ENCODE results near the gene CEP43. TPM values are rescaled to one million over a fixed set of nuclear protein-coding genes. Genes with fewer than 3 reads are reported as not detected.
A peak's percentile ranks its signal among the peaks of the same experiment; 100 is the strongest.

Gene CEP43
- polyA plus RNA-seq, 6 donors from 2014 or later, result 6.6 to 12.0 (median 7.2) TPM

DNA sequence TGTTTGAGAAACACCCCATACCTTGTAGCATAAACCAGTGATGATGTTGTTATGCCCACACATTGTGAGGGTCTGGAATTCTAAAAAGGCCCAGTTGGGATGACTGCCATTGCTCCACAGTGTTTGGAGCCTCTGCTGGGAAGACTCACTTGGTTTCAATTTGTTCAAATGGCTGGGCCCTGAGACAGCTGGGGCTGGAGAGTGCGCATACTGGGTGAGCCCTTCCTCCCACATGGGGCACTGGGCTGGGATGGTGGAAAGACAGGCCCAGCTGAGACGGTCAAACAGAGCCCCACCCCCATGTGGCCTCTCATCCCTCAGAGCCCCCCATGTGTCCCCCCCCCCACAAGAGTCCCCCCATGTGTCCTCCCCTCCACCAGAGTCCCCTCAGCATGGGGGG lies 22.6 kb upstream of the CEP43 start:
- DNase-seq (no peak), ATAC-seq (ENCODE audit: low read depth in 2 of 2) (no peak)
- H3K36me3 Mint-ChIP-seq, result peaks cover 0 to 4% of the 10 kb centered on the region in 2 donors
- peaks cover 0 to 10% (median 3%) of the 10 kb centered on the region in 3 donors for H3K4me1 Mint-ChIP-seq
- H3K4me3 Mint-ChIP-seq, result no peak overlapping the region
- no peaks in the 10 kb centered on the region for H3K27me3 Mint-ChIP-seq
- no peak overlapping the region for H3K27ac Mint-ChIP-seq
- no peaks in the 10 kb centered on the region for H3K9me3 Mint-ChIP-seq

GRCh38 chr6:166977621-166978525 lies 21.3 kb upstream of the CEP43 start:
- H3K27me3 Mint-ChIP-seq, result no peaks in the 10 kb centered on the region
- H3K4me1 Mint-ChIP-seq, result peaks cover 0 to 7% (median 3%) of the 10 kb centered on the region in 3 donors
- peak overlapping the region in 1 of 6 donors; percentile 77 for H3K27ac Mint-ChIP-seq
- DNase-seq (no peak), ATAC-seq (ENCODE audit: low read depth in 2 of 2) (no peak)
- H3K9me3 Mint-ChIP-seq, result no peaks in the 10 kb centered on the region
- peaks cover 0 to 7% of the 10 kb centered on the region in 2 donors for H3K36me3 Mint-ChIP-seq
- no peak overlapping the region for H3K4me3 Mint-ChIP-seq

DNA sequence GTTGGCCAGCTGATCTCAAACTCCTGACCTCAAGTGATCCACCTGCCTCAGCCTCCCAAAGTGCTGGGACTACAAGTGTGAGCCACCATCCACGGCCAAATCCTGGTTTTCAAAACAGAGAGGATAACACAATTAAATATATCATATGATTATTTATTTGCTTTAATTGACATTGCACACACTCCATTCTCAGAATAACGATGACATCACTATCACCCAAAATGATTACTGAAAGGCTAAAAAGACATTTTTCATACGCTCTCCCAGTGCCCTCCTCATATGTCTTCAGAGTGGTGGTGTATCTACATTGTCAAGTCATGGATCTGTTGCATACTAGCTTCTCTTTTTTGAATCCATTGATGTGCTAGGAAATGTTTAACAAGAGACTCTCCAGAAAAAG lies 18.5 kb upstream of the CEP43 start:
- H3K4me3 Mint-ChIP-seq, result no peak overlapping the region
- DNase-seq (no peak), ATAC-seq (ENCODE audit: low read depth in 2 of 2) (no peak)
- H3K27ac Mint-ChIP-seq, result peak overlapping the region in 1 of 6 donors; percentile 5
- peaks cover 0 to 4% (median 3%) of the 10 kb centered on the region in 3 donors for H3K4me1 Mint-ChIP-seq
- no peaks in the 10 kb centered on the region for H3K9me3 Mint-ChIP-seq
- no peaks in the 10 kb centered on the region for H3K27me3 Mint-ChIP-seq
- peaks cover 0 to 10% of the 10 kb centered on the region in 2 donors for H3K36me3 Mint-ChIP-seq

GRCh38 chr6:166987448-166987847 lies 11.7 kb upstream of the CEP43 start:
- Mint-ChIP-seq H3K36me3 (peaks cover 0 to 5% of the 10 kb centered on the region in 2 donors), H3K27ac (peak overlapping the region in 1 of 6 donors; percentile 76), H3K9me3 (no peaks in the 10 kb centered on the region), H3K27me3 (no peaks in the 10 kb centered on the region), H3K4me1 (peaks cover 7 to 21% (median 14%) of the 10 kb centered on the region in 3 donors), H3K4me3 (peak overlapping the region in 1 of 8 donors; percentile 40)
- DNase-seq (no peak), ATAC-seq (ENCODE audit: low read depth in 2 of 2) (no peak)

DNA sequence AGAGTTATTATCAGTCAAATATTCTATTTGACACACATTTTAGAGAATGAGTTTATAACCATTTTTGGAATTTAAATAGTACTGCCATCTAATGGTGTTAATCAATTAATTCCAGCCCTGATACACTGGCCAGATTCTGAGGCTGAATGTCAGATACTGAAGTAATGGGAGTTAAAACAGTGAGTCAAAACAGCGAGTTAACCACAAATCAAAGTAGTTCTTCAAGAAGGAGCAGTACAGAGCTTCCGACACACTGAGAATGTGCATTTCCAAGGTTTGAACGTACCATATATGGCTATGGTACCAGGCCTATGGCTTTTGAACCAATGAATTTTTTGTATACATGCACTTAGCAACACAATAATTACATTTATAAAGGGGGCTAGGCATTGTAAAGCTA lies 11.3 kb upstream of the CEP43 start:
- DNase-seq, result no peak
- no peak for ATAC-seq (ENCODE audit: low read depth in 2 of 2)
- no peaks in the 10 kb centered on the region for H3K27me3 Mint-ChIP-seq
- H3K4me3 Mint-ChIP-seq, result no peak overlapping the region
- peaks cover 0 to 3% of the 10 kb centered on the region in 2 donors for H3K36me3 Mint-ChIP-seq
- H3K27ac Mint-ChIP-seq, result peak overlapping the region in 1 of 6 donors; percentile 15
- no peaks in the 10 kb centered on the region for H3K9me3 Mint-ChIP-seq
- peaks cover 7 to 21% (median 13%) of the 10 kb centered on the region in 3 donors for H3K4me1 Mint-ChIP-seq

DNA sequence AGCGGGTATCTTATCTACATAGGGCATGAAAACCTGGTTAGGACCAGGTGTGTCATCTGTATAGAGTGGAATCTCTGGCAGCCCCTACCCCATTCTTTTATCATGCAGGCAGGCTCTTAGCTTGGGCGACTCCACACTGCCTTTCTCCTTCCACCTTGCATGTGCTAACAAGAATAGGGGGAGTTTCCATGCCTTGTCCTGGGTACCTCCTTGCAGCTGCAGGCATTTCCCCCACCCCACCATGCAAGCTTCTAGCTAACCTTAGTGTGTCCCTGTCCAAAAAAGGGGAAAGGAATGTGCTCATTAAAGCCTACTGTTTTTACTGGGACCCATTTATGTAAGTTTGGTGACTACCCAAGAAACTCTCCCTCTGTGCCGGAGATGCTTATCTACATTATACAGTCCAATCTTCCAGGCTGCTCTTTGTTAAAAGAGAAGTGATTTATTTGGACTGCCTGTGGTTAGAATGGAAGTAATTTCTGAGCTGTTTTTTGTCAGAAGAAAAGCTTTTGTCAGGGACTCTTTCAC lies 10.5 kb upstream of the CEP43 start:
- H3K36me3 Mint-ChIP-seq, result no peaks in the 10 kb centered on the region
- no peaks in the 10 kb centered on the region for H3K9me3 Mint-ChIP-seq
- no peak overlapping the region for H3K4me3 Mint-ChIP-seq
- ATAC-seq (ENCODE audit: low read depth in 2 of 2), result no peak
- H3K27me3 Mint-ChIP-seq, result no peaks in the 10 kb centered on the region
- no peak overlapping the region for H3K27ac Mint-ChIP-seq
- peaks cover 7 to 21% (median 12%) of the 10 kb centered on the region in 3 donors for H3K4me1 Mint-ChIP-seq
- no peak for DNase-seq

- H3K4me3 Mint-ChIP-seq, result no peak overlapping the region
- H3K36me3 Mint-ChIP-seq, result peaks cover under 1 to 1% of the 10 kb centered on the region in 2 donors
- peak; percentile 61 to 79 for ATAC-seq (ENCODE audit: low read depth in 2 of 2)
- no peaks in the 10 kb centered on the region for H3K9me3 Mint-ChIP-seq
- H3K4me1 Mint-ChIP-seq, result peaks cover 7 to 21% (median 12%) of the 10 kb centered on the region in 3 donors
- peak; percentile 53 for DNase-seq
- no peaks in the 10 kb centered on the region for H3K27me3 Mint-ChIP-seq
- peak overlapping the region in 2 of 6 donors; percentile 22 to 23 for H3K27ac Mint-ChIP-seq
Observed at GRCh38 chr6:166989427-166990032, 9.7 kb upstream of the CEP43 start.

DNA sequence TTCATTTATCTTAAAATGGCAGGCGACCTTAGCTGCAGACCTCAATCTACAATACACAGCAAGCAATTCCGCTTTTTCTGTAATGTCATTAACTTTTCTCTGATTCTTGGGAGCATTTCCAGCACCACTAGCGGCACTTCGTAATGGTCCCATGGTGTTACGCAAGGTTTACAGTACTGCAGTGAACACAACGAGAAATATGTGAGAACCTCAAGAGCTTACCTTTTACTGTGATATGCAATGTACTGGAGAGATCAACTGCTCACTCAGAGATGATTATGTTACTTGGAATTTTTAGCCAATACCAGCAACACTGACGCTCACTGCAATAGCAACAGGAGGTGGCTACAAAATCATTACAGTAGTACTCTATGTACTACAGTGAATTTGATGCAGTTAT lies 2.8 kb upstream of the CEP43 start:
- H3K36me3 Mint-ChIP-seq, result peaks cover 5 to 7% of the 10 kb centered on the region in 2 donors
- no peak for ATAC-seq (ENCODE audit: low read depth in 2 of 2)
- peaks cover 22 to 23% (median 22%) of the 10 kb centered on the region in 3 donors for H3K4me1 Mint-ChIP-seq
- H3K4me3 Mint-ChIP-seq, result no peak overlapping the region
- no peaks in the 10 kb centered on the region for H3K27me3 Mint-ChIP-seq
- no peak for DNase-seq
- no peaks in the 10 kb centered on the region for H3K9me3 Mint-ChIP-seq
- no peak overlapping the region for H3K27ac Mint-ChIP-seq

DNA sequence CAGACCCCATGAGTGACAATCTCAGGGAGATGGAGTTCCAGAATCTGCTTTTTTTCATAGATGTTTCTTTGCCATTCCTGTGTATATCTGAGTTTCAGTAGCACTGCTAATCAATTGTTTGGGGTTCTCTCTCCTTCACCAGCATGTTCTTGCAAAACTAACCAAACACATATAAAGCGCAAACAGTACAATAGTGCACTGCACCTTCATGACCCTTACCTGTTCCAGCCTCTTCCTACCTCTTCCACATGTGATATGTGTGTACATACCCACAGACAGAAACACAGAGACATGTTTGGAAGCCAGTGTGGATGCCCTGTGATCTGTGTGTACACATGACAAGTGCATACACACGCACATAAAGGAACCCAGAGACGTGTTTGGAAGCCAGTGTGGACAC lies 1.8 kb upstream of the CEP43 start:
- H3K4me1 Mint-ChIP-seq, result peaks cover 25 to 30% (median 28%) of the 10 kb centered on the region in 3 donors
- peak overlapping the region in 1 of 6 donors; percentile 20 for H3K27ac Mint-ChIP-seq
- peak overlapping the region; percentile 64 to 93 (median 87) for H3K4me3 Mint-ChIP-seq
- no peak for DNase-seq
- H3K9me3 Mint-ChIP-seq, result no peaks in the 10 kb centered on the region
- H3K36me3 Mint-ChIP-seq, result peaks cover 5 to 7% of the 10 kb centered on the region in 2 donors
- ATAC-seq (ENCODE audit: low read depth in 2 of 2), result no peak
- H3K27me3 Mint-ChIP-seq, result no peaks in the 10 kb centered on the region

DNA sequence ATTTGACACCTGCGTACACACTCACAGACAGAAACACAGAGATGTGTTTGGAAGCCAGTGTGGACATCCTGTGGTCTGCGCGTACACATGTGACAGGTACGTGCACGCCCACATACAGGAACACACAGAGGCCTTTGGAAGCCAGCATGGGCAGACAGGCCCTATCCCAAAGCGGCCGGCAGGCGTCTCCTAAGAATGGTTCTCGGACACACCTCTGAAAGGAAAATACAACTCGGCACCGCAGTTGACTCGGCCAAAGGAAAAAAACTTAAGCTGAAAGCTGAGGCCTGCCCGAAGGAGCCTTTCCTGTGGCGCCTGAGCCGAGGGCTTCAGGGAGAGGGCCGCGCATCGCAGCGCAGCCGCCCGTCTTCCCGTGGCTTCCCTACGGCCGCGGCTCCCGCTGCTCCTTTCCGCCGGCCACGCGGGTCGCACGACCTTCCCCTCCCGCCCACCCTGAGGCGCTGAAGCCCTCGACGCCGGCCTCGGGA lies 1.4 kb upstream of the CEP43 start:
- Mint-ChIP-seq H3K4me1 (peaks cover 25 to 30% (median 28%) of the 10 kb centered on the region in 3 donors), H3K9me3 (no peaks in the 10 kb centered on the region), H3K27me3 (no peaks in the 10 kb centered on the region), H3K4me3 (peak overlapping the region; percentile 64 to 93 (median 87)), H3K36me3 (peaks cover 5 to 7% of the 10 kb centered on the region in 2 donors), H3K27ac (peak overlapping the region in 3 of 6 donors; percentile 20 to 30 (median 21))
- peak in 1 of 2 donors; percentile 6 for ATAC-seq (ENCODE audit: low read depth in 2 of 2)
- peak; percentile 29 for DNase-seq

GRCh38 chr6:166998256-166999144 lies 697 bp upstream of the CEP43 start:
- Mint-ChIP-seq H3K27ac (peak overlapping the region in 2 of 6 donors; percentile 72 to 84), H3K4me3 (peak overlapping the region; percentile 87 to 96 (median 90)), H3K27me3 (no peaks in the 10 kb centered on the region), H3K4me1 (peaks cover 25 to 30% (median 28%) of the 10 kb centered on the region in 3 donors), H3K36me3 (peaks cover 5 to 7% of the 10 kb centered on the region in 2 donors), H3K9me3 (no peaks in the 10 kb centered on the region)
- DNase-seq (peak; percentile 11), ATAC-seq (ENCODE audit: low read depth in 2 of 2) (peak; percentile 0 to 1)

DNA sequence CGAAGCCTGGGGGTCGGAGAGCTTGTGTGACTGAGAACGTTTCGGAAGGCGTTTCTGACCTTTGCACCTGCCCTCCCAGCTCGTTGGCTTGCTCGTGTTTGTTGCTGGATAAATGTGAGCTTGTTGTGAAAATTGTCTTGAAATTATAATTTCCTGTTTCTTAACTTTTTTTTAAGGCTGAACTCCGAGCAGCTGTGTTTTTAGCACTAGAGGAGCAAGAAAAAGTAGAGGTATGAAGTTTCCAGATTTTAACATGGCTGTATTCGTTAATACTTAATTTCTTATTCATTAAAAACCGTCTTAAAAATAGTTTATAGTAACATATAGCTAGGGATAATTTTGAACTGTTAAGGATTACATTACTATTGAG lies 672 bp downstream of the CEP43 start:
- Mint-ChIP-seq H3K4me1 (peaks cover 24 to 30% (median 25%) of the 10 kb centered on the region in 3 donors), H3K27me3 (no peaks in the 10 kb centered on the region), H3K9me3 (no peaks in the 10 kb centered on the region), H3K27ac (peak overlapping the region in 4 of 6 donors; percentile 59 to 84 (median 79)), H3K4me3 (peak overlapping the region; percentile 78 to 96 (median 87)), H3K36me3 (peaks cover 2% of the 10 kb centered on the region in 2 donors)
- no peak for DNase-seq
- no peak for ATAC-seq (ENCODE audit: low read depth in 2 of 2)
